Breast epithelium (tissue), 3 donors: ENCODE data around the gene CCDC106.

ENCODE experiments used
- CTCF ChIP-seq, 3 donors: fragments of 450-650 bp; IDR thresholded peaks; one replicate each; pipeline ENCODE4 v1.5.1; 2016 to 2017; ENCODE audit warnings: antibody characterized with exemption in 3 of 3, mild to moderate bottlenecking in 3 of 3, moderate library complexity in 3 of 3
- POLR2A ChIP-seq: fragments of 450-650 bp; IDR thresholded peaks from one replicate; pipeline ENCODE4 v1.6.1; 2016; ENCODE audit warnings: antibody characterized with exemption, mild to moderate bottlenecking, moderate library complexity
- POLR2AphosphoS5 ChIP-seq, 3 donors: sonication (generic); formaldehyde crosslinking; IDR thresholded peaks; one replicate each; pipeline ENCODE4 v1.6.1; 2017; ENCODE audit warnings: antibody characterized with exemption in 3 of 3

GRCh38 chr19:55673465-55673864 lies 25.5 kb downstream of the CCDC106 start:
- TF ChIP-seq POLR2A, result no peak
- TF ChIP-seq CTCF (IDR thresholded peaks at IDR 0.05), result no peak
- TF ChIP-seq POLR2AphosphoS5 (IDR thresholded peaks at IDR 0.05), result no peak
